GM19372 (cell line): ENCODE measurements around the gene FOLR1.
"Not testable (repeated sequence)": the region's sequence is repeated elsewhere in the genome, so short reads cannot be mapped to it uniquely, and the experiment has no call there.

Experiments
- ATAC-seq: cut with Tn5 transposase; IDR thresholded peaks from one replicate; pipeline ENCODE4 v1.9.1; 2021; ENCODE audit warnings: mild to moderate bottlenecking, low read depth, moderate library complexity; ENCODE audit not compliant: unreplicated experiment

The FOLR1 gene

GRCh38 chr11:72180892-72181552 is 10.9 kb upstream of the FOLR1 start:
- not testable (repeated sequence) for ATAC-seq

GRCh38 chr11:72181553-72181958 is 10.4 kb upstream of the FOLR1 start:
- ATAC-seq = not testable (repeated sequence)

GRCh38 chr11:72188267-72188666 is 3.7 kb upstream of the FOLR1 start:
- ATAC-seq = no peak

- ATAC-seq = no peak
Observed at GRCh38 chr11:72189455-72190250, 2.3 kb upstream of the FOLR1 start.

DNA sequence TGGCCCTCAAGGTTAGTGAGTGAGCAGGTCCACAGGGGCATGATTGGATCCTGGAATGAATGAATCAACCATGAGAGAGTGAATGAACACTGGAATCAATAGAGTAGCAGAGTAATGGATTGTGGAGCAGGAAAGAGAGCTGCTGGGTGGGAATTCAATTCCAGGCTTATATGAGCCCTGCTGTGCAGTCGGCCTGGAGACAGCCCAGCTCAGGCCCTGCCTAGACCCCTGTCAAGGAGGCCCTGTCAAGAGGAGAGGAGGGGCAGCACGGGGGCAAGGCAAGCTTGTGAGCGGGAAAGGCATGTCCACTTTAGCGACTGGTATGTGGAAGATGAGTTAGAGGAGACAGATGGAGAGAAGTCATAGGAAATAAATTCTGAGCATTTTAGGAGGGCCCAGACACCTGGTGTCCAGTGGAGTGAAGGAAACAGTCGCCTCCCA is 1.3 kb upstream of the FOLR1 start:
- no peak for ATAC-seq

DNA sequence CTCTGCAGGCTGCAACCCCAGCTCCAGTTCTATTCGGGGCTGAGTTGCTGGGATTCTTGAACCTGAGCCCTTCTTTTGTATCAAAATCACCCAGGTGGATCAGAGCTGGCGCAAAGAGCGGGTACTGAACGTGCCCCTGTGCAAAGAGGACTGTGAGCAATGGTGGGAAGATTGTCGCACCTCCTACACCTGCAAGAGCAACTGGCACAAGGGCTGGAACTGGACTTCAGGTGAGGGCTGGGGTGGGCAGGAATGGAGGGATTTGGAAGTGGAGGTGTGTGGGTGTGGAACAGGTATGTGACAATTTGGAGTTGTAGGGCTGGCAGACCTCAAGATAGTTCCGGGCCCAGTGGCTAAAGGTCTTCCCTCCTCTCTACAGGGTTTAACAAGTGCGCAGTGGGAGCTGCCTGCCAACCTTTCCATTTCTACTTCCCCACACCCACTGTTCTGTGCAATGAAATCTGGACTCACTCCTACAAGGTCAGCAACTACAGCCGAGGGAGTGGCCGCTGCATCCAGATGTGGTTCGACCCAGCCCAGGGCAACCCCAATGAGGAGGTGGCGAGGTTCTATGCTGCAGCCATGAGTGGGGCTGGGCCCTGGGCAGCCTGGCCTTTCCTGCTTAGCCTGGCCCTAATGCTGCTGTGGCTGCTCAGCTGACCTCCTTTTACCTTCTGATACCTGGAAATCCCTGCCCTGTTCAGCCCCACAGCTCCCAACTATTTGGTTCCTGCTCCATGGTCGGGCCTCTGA is 3.8 kb downstream of the FOLR1 start:
- no peak for ATAC-seq

DNA sequence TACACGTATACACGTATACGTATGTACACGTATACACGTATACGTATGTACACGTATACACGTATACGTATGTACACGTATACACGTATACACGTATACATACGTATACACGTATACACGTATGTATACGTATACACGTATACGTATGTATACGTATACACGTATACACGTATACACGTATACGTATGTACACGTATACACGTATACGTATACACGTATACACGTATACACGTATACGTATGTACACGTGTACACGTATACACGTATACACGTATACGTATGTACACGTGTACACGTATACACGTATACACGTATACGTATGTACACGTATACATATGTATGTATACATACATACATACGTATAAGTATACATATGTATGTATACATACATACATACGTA is 9.5 kb downstream of the FOLR1 start:
- not testable (repeated sequence) for ATAC-seq

- no peak for ATAC-seq
Observed at GRCh38 chr11:72202571-72202970, 10.6 kb downstream of the FOLR1 start.

DNA sequence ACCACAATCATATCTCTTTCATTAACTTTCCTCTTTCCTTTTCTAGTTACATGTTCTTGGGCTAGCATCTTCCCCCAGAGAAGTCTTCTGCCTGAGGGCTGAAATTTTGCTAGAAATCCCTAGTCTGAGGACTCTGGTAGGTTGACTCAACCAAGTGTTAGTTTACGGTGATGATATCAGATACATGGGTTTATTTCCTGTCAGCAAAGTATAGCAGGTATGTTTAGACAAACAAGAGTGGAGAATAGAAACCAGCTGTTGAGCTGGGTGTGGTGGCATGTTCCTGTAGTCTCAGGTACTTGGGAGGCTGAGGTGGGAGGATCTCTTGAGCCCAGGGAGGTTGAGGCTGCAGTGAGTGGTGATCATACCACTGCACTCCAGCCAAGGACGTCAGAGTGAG is 11.2 kb downstream of the FOLR1 start:
- ATAC-seq = no peak

- no peak for ATAC-seq
Observed at GRCh38 chr11:72204886-72205285, 12.9 kb downstream of the FOLR1 start.

DNA sequence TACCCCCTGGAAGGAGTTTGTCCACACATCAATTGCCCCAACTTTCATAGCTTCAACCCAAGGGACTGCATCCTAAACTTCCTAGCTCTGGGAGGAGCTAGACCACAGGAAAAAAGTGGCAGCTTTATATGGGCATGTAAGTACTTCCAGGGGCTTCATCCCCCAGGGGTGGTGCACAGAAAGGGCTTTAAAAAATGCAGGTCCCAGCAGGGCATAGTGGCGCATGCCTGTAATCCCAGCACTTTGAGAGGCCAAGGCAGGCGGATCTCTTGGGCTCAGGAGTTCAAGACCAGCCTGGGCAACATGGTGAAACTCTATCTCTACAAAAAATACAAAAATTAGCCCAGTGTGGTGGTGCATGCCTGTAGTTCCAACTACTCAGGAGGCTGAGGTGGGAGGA is 14.9 kb downstream of the FOLR1 start:
- not testable (repeated sequence) for ATAC-seq

DNA sequence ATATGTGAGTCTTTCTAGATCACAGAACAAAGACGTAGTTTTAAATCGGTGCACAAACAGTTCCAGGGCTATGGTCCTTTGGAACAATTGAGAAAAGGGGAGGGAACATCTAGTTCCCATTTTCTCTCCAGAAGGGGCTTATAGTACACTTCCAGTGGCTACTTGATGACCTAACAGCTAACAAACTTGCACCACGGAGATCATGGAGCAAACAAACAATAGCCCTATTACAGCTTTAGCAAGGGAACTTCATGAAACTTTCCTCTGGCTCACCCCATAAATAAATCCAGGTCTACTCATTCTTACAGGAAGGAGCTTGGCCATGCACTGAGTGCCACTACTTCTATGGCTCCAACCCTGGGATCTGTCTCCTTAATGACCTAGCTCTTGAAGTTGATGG is 16.3 kb downstream of the FOLR1 start:
- no peak for ATAC-seq

DNA sequence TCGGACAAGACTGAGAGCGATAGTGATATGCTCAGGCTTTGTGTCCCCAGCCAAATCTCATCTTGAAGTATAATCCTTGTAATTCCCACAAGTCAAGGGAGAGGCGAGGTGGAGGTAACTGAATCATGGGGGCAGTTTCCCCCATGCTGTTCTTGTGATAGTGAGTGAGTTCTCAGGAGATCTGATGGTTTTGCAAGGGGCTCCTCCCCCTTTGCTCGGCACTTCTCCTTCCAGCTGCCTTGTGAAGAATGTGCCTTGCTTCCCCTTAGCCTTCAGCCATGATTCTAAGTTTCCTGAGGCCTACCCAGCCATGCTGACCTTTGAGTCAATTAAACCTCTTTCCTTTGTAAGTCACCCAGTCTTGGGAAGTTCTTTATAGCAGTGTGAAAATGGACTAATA is 17.2 kb downstream of the FOLR1 start:
- no peak for ATAC-seq

DNA sequence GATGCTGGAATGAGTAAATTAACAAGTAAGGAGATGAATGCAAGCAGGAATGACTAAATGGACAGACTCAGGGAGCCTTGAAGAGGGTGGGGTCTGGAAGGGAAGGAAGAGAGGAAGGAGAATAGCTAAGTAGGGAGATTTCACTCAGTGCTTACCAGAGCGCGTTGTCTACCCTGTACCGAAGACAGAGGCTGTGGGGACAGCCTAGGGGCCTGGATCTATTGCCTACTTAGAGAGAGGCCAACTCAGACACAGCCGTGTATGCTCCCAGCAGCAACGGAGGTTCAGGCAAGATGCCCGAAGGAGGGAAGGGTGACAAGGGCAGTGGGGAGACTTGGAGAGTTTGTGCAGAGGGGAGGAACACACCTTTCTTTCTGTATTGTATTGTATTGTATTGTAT is 24.7 kb downstream of the FOLR1 start, which contains the start of gene FOLR2:
TSS of gene FOLR2 (plus strand) at position 157 of the 400 bp plus-strand sequence. CDS start 1,791 bp downstream, outside the sequence.
- no peak for ATAC-seq

GRCh38 chr11:72217841-72218240 is 25.9 kb downstream of the FOLR1 start:
- no peak for ATAC-seq

DNA sequence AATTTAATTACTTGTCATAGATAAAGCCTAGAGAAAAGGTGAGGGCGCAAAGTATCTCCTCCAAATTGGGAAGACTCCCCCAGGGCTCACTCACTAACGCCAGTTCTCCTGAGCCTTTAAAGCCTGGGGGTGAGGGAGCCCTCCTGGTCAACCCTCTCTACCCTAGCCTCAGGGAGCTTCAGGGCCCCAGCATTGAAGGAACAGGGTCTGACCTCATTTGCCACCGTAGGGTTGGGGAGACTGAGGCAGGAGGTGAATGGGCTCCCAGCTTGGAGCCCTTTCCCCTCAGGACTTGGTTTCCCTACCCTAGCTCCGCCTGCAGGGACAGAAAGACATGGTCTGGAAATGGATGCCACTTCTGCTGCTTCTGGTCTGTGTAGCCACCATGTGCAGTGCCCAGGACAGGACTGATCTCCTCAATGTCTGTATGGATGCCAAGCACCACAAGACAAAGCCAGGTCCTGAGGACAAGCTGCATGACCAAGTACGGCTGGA is 26.4 kb downstream of the FOLR1 start:
- ATAC-seq = no peak

DNA sequence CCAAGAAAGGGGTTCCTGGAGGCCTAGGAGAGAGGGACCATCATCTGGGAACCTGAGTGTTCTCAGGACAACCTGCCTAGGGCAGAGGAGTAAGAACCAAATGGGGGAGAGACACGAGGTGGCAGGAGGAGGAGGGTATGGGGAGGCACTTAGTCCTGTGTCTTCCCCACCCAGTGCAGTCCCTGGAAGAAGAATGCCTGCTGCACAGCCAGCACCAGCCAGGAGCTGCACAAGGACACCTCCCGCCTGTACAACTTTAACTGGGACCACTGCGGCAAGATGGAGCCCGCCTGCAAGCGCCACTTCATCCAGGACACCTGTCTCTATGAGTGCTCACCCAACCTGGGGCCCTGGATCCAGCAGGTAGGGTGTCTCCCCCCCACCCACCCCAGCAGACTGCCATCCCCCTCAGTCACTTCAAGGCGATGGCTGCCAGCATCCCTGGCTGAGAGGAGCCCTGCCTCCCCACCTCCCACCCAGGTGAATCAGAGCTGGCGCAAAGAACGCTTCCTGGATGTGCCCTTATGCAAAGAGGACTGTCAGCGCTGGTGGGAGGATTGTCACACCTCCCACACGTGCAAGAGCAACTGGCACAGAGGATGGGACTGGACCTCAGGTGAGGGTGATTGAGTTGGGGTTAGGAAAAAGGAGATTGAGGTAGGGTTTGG is 28.9 kb downstream of the FOLR1 start:
- no peak for ATAC-seq

GRCh38 chr11:72221386-72222075 is 29.6 kb downstream of the FOLR1 start:
- ATAC-seq = no peak

DNA sequence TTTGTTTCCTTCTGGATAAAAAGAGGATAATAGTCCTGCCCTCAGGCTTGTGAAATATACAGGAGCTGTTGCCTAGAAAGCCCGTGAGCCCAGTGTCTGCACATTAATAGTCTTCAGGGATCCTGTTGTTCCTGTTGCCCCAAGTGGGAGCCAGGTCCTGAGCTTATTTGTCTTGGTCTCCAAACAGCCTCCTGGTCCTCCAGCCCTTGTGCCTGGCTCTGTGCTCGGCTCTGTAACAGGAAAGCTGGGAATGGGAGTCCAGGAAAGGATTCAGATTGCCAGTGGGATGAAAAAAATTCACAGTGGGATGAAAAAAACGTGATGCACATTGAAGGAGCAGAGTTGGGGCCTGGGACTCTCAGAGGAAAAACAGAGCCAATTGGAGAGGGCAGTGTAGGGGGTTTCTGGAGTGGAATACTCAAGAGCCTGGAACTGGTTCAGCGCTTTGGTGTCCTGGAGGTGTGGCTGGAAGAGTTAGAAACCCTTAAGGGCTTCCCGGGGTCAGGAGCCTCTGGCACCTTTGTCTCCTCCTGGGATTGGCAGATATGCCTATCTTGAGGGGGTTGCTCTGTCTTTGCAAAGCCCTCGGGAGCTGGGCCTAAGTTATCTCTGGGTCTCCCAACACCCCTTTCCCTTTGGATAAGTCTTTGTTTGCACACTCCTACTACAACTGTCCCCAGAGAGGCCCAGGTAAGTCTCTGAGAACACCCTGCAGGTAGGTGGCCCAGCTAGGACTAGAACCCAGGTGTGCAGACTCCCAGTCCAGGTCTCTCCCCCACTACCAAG is 30.4 kb downstream of the FOLR1 start:
- ATAC-seq = no peak
